Fibroblast of peridontal ligament (primary cell): ENCODE data around the gene MAGI2.
A peak's percentile ranks its signal among the peaks of the same experiment; 100 is the strongest.

Experiments used
- DNase-seq: peaks from one replicate; pipeline ENCODE4 v3.0.0-alpha.2; 2010; ENCODE audit errors: extremely low read depth

Gene MAGI2

DNA sequence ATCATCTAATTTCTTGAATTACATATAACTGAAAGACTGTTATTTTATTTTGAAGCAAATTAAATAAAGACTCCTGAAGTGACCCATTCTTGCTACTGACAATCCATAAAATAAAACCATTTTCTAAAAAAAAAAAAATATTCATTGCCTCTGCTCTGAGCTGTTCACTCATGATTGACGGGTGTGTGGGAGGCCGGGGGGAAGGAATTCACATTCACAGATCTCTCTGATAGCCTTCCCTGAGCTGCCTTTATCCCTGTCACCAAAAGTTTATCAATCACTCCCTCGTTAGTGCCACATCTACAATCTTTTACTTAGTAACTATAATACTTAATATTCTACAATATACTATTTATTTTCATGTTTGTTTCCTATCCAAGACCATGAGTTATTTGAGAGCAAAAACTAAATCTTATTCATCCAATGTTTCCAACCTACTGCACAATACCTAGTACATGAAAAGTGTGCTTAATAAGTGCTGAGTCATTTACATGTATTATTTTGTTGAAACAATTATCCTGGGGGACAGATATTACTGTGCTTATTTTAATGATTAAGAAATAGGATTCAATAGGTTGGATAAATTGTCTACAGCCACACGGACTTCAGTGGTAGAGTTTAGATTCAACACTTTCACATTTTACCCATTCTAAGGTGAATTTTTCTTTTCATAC lies 1036.2 kb downstream of the MAGI2 start:
- no peak for DNase-seq

GRCh38 chr7:78413568-78413967 lies 1039.9 kb downstream of the MAGI2 start:
- DNase-seq = no peak

DNA sequence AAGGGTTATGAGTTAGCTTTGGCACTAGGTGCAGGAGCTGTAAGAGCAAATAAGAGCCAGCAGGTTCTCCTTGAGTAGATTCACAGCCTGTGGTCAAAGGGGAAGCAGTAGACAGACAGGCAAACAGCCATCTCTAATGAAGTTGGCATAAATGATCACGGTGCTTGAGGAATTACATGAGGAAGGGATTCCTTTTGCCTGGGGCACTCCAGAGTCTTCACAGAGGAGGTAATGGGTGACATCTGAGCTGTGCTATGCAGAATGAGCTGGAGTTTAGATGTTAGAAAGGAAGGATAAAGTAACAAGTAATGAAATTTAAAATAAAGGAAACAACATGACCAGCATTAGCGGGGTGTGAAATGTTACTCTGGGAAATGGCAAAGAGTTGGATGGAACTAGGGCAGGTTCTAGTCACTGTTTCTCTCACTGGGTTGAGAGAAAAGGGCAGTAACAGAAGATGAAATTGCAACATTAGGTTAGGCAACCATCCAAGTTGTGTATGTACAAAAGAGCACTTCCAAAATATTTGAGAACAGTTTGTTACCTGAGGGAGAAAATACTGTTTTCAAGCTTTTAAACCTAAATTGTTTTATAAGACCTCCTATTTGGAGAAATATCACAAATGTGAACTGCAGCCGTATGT lies 1041.1 kb downstream of the MAGI2 start:
- peak; percentile 25 for DNase-seq

DNA sequence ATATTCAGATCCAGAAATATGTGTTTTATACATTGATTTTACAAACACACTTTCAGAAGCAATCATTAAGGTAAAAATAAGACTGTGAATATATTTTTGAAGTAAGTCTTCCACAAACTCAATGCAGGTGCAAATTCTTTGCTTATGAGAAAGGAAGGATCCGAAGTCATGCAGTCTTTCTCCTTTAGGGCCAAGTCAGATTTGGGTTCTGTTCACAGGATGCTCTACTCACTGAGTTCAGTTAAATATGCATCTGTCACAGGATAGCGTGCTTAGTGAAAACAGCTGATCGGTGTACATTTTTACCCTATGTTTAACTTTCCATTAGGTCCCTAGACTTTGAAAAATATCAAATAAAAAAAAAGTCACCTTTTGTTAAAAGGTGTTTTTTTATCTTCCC lies 1046.4 kb downstream of the MAGI2 start:
- DNase-seq = no peak

- no peak for DNase-seq
Observed at GRCh38 chr7:78406531-78406930, 1046.9 kb downstream of the MAGI2 start.

- DNase-seq = no peak
Observed at GRCh38 chr7:78402096-78402495, 1051.4 kb downstream of the MAGI2 start.

DNA sequence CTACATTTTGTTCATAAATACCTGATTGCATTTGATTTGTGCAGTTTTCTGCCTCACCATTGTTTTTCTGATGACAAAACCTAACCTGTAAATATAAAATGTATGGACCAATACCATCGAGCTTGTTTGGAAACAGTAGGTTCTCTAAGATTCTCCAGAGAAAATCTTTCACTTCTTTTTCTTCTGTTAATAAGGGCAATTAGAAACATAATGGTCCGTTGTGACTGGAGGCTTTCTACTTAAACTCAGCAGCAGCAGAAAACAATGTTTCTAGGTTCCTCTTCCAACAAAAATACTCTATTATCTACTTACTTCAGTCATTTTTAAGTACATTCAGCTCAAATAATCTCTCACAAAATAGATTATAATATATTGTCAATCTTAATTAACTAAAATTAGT lies 1053.4 kb downstream of the MAGI2 start:
- no peak for DNase-seq

DNA sequence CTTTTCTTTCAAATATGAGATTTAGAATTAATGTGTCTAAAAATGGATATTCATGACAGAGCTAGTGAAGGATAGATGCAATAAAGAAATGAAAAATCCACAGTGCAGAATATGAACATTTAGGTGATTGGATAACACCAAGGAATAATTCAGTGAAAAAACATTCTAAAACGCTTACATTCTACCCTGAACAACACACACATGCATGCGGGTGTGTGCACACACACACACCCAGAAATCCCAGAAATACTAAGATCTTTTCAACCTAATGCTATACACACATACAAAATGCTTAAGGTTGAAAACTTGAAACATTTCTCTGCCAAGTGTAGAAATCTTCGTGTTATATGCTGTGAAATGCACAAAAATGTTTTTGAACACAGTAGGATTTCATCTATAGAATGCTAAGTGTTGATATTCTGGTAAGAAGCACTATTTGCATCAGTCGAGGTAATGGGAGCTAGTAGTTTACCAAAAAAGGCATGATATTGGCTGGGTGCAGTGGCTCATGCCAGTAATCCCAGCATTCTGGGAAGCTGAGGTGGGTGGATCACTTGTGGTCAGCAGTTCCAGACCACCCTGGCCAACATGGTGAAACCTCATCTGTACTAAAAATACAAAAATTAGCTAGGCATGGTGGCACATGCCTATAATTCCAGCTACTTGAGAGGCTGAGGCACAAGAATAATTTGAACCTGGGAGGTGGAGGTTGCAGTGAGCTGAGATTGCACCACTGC lies 1054.3 kb downstream of the MAGI2 start:
- peak; percentile 36 for DNase-seq

- DNase-seq = no peak
Observed at GRCh38 chr7:78398576-78398975, 1054.9 kb downstream of the MAGI2 start.

DNA sequence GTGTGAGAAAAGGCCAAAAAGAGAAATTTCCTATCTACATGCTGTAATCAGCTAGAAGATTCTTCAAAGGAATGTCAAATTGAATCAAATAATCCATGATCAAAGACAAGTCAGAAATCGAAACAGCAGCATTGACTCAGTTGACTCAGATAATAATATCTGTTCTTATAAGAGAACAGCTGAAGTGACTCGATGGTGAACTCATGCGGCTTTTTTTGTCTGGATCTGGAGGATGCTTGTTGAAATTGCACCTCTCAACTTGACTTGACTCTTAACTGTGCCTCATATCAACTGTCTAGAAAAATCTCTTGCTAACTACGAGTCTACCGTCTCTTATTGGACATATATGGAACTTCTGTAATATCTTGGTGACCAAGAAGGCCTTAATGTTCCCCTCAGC lies 1055.4 kb downstream of the MAGI2 start:
- no peak for DNase-seq

- no peak for DNase-seq
Observed at GRCh38 chr7:78396210-78396609, 1057.3 kb downstream of the MAGI2 start.

GRCh38 chr7:78395298-78396036 lies 1058.0 kb downstream of the MAGI2 start:
- DNase-seq = no peak

GRCh38 chr7:78389022-78389421 lies 1064.4 kb downstream of the MAGI2 start:
- DNase-seq = no peak

- no peak for DNase-seq
Observed at GRCh38 chr7:78386520-78386919, 1066.9 kb downstream of the MAGI2 start.

DNA sequence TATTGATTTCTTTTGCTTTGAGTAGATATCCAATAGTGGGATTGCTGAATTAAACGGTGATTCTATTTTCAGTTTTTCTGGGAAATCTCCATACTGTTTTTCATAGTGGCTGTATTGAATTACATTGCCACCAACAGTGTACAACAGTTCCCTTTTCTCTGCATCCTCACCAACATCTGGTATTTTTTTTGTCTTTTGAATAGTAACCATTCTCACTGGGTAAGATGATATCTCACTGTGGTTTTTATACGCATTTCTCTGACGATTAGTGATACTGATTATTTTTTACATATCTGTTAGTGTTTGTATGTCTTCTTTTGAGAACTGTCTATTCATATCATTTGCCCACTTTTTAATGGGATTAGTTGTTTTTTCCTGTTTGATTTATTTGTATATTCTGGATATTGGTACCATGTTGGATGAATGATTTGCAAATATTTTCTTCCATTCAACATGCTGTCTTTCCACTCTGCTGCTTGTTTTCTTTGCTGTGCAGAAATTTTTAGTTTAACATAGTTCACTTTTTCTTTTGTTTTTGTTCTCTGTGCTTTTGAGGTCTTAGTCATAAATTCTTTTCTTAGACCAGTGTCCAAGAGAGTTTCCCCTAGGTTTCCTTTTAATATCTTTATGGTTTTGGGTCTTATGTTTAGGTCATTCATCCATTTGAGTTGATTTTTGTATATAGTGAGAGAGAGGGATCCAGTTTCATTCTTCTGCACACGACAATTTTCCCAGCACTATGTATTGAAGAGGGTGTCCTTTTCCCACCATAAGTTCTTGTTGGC lies 1070.2 kb downstream of the MAGI2 start:
- peak; percentile 30 for DNase-seq

GRCh38 chr7:78379148-78379547 lies 1074.3 kb downstream of the MAGI2 start:
- DNase-seq = peak; percentile 67

- DNase-seq = no peak
Observed at GRCh38 chr7:78377532-78377931, 1075.9 kb downstream of the MAGI2 start.

DNA sequence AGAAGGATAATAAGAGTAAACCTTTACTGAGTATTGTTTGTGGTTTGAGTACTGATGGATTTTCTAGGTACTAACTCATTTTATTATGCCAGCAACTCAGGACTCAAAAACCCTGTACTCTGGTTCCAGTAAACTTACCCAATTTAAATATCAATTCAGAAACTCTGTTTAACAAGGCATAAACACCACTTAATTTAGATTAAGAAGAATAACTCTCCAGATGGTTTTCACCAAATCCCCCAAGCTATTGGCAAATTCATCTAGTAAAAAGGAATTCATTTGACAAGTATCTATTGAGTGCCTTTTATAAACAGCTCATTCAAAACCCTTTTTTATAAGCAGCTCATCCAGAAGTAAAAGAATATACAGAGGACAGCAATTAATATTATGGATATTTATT lies 1082.5 kb downstream of the MAGI2 start:
- no peak for DNase-seq

GRCh38 chr7:78368771-78369170 lies 1084.7 kb downstream of the MAGI2 start:
- DNase-seq = peak; percentile 11

GRCh38 chr7:78367280-78367773 lies 1086.1 kb downstream of the MAGI2 start:
- no peak for DNase-seq

DNA sequence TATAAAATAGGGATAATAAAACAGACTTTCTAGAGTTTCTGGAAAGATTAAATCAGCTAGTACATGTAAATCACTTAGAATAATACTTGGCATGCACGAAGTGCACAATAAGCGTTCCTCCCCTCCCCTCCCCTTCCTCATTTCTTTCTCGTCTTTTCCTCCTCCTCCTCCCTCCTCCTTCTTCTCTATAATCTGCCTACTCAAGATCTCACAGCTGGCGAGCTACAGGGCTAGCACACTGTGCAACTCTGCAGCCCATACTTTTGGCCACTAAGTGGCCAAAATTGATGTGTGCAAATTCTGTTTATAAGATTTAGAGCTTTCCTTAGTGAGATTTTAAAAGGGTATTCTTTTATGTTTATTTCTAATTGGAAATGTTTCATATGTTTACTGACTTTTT lies 1089.6 kb downstream of the MAGI2 start:
- DNase-seq = no peak
